Measurements from ENCODE around the gene PGLYRP4.

The PGLYRP4 gene

GRCh38 chr1:153345187-153346076, 3.2 kb downstream of the PGLYRP4 start:
- intact Hi-C loops (cut with micrococcal nuclease), result no loop called here
- Mint-ChIP-seq H3K4me1 (ENCODE audit: low read depth) (peaks cover 61% of the 10 kb centered on the region), H3K36me3 (ENCODE audit: low read depth) (no peaks in the 10 kb centered on the region), H3K27ac (no peak overlapping the region), H3K9me3 (no peaks in the 10 kb centered on the region), H3K27me3 (peaks cover 21% of the 10 kb centered on the region), H3K4me3 (no peak overlapping the region)

- Mint-ChIP-seq H3K4me1 (ENCODE audit: low read depth) (peaks cover 55% of the 10 kb centered on the region), H3K4me3 (no peak overlapping the region), H3K36me3 (ENCODE audit: low read depth) (no peaks in the 10 kb centered on the region), H3K9me3 (no peaks in the 10 kb centered on the region), H3K27me3 (peaks cover 19% of the 10 kb centered on the region), H3K27ac (no peak overlapping the region)
- intact Hi-C loops (cut with micrococcal nuclease), result no loop called here
These were observed 4.0 kb downstream of the PGLYRP4 start for GRCh38 chr1:153344718-153345025.

- H3K9me3 Mint-ChIP-seq, result no peaks in the 10 kb centered on the region
- peaks cover 13% of the 10 kb centered on the region for H3K27me3 Mint-ChIP-seq
- H3K4me3 Mint-ChIP-seq, result no peak overlapping the region
- H3K36me3 Mint-ChIP-seq (ENCODE audit: low read depth), result no peaks in the 10 kb centered on the region
- H3K4me1 Mint-ChIP-seq (ENCODE audit: low read depth), result peaks cover 49% of the 10 kb centered on the region
- intact Hi-C loops (cut with micrococcal nuclease), result no loop called here
- no peak overlapping the region for H3K27ac Mint-ChIP-seq
These were observed 4.6 kb downstream of the PGLYRP4 start for GRCh38 chr1:153343811-153344717.

GRCh38 chr1:153343040-153343681, 5.5 kb downstream of the PGLYRP4 start:
- Mint-ChIP-seq H3K4me3 (no peak overlapping the region), H3K4me1 (ENCODE audit: low read depth) (peaks cover 46% of the 10 kb centered on the region)

GRCh38 chr1:153342178-153342577, 6.5 kb downstream of the PGLYRP4 start:
- H3K27ac Mint-ChIP-seq, result peak overlapping the region; percentile 2
- no peak overlapping the region for H3K4me3 Mint-ChIP-seq
- H3K9me3 Mint-ChIP-seq, result no peaks in the 10 kb centered on the region
- intact Hi-C loops (cut with micrococcal nuclease), result no loop called here
- H3K36me3 Mint-ChIP-seq (ENCODE audit: low read depth), result no peaks in the 10 kb centered on the region
- H3K4me1 Mint-ChIP-seq (ENCODE audit: low read depth), result peaks cover 46% of the 10 kb centered on the region
- peaks cover 16% of the 10 kb centered on the region for H3K27me3 Mint-ChIP-seq

More at GRCh38 chr1:153343040-153343681, 5.5 kb downstream of the PGLYRP4 start:
- peak overlapping the region; percentile 2 for H3K27ac Mint-ChIP-seq
- intact Hi-C loops (cut with micrococcal nuclease), result no loop called here
- H3K9me3 Mint-ChIP-seq, result no peaks in the 10 kb centered on the region
- peaks cover 18% of the 10 kb centered on the region for H3K27me3 Mint-ChIP-seq
- H3K36me3 Mint-ChIP-seq (ENCODE audit: low read depth), result no peaks in the 10 kb centered on the region

- H3K27me3 Mint-ChIP-seq, result peaks cover 16% of the 10 kb centered on the region
- no peak overlapping the region for H3K4me3 Mint-ChIP-seq
- H3K27ac Mint-ChIP-seq, result no peak overlapping the region
- peaks cover 45% of the 10 kb centered on the region for H3K4me1 Mint-ChIP-seq (ENCODE audit: low read depth)
- no peaks in the 10 kb centered on the region for H3K36me3 Mint-ChIP-seq (ENCODE audit: low read depth)
- intact Hi-C loops (cut with micrococcal nuclease), result no loop called here
- no peaks in the 10 kb centered on the region for H3K9me3 Mint-ChIP-seq
These were observed 7.2 kb downstream of the PGLYRP4 start for GRCh38 chr1:153341431-153341934.

- Mint-ChIP-seq H3K27me3 (peaks cover 9% of the 10 kb centered on the region), H3K4me3 (no peak overlapping the region), H3K27ac (no peak overlapping the region), H3K9me3 (no peaks in the 10 kb centered on the region), H3K36me3 (ENCODE audit: low read depth) (no peaks in the 10 kb centered on the region), H3K4me1 (ENCODE audit: low read depth) (peaks cover 34% of the 10 kb centered on the region)
- intact Hi-C loops (cut with micrococcal nuclease), result no loop called here
These were observed 8.3 kb downstream of the PGLYRP4 start for GRCh38 chr1:153340356-153340755.

- no peaks in the 10 kb centered on the region for H3K9me3 Mint-ChIP-seq
- H3K27me3 Mint-ChIP-seq, result peaks cover 9% of the 10 kb centered on the region
- no peak overlapping the region for H3K27ac Mint-ChIP-seq
- no peaks in the 10 kb centered on the region for H3K36me3 Mint-ChIP-seq (ENCODE audit: low read depth)
- H3K4me3 Mint-ChIP-seq, result no peak overlapping the region
- H3K4me1 Mint-ChIP-seq (ENCODE audit: low read depth), result peaks cover 31% of the 10 kb centered on the region
- intact Hi-C loops (cut with micrococcal nuclease), result no loop called here
These were observed 8.8 kb downstream of the PGLYRP4 start for GRCh38 chr1:153339802-153340201.

GRCh38 chr1:153337980-153338853, 10.4 kb downstream of the PGLYRP4 start:
- no peak overlapping the region for H3K4me3 Mint-ChIP-seq
- H3K36me3 Mint-ChIP-seq (ENCODE audit: low read depth), result no peaks in the 10 kb centered on the region
- H3K9me3 Mint-ChIP-seq, result no peaks in the 10 kb centered on the region
- H3K27me3 Mint-ChIP-seq, result peaks cover 9% of the 10 kb centered on the region
- H3K27ac Mint-ChIP-seq, result no peak overlapping the region
- H3K4me1 Mint-ChIP-seq (ENCODE audit: low read depth), result peaks cover 15% of the 10 kb centered on the region
- intact Hi-C loops (cut with micrococcal nuclease), result no loop called here

- peaks cover 8% of the 10 kb centered on the region for H3K9me3 Mint-ChIP-seq
These were observed 12.0 kb downstream of the PGLYRP4 start for GRCh38 chr1:153336650-153337049.

GRCh38 chr1:153333902-153334301, 14.7 kb downstream of the PGLYRP4 start:
- Mint-ChIP-seq H3K27me3 (peaks cover 7% of the 10 kb centered on the region), H3K27ac (no peak overlapping the region), H3K36me3 (ENCODE audit: low read depth) (no peaks in the 10 kb centered on the region), H3K4me1 (ENCODE audit: low read depth) (peaks cover 5% of the 10 kb centered on the region), H3K4me3 (no peak overlapping the region), H3K9me3 (peaks cover 12% of the 10 kb centered on the region)
- intact Hi-C loops (cut with micrococcal nuclease), result no loop called here

More at GRCh38 chr1:153336650-153337049, 12.0 kb downstream of the PGLYRP4 start:
- H3K4me1 Mint-ChIP-seq (ENCODE audit: low read depth), result peaks cover 5% of the 10 kb centered on the region
- intact Hi-C loops (cut with micrococcal nuclease), result no loop called here
- H3K27ac Mint-ChIP-seq, result no peak overlapping the region
- H3K4me3 Mint-ChIP-seq, result no peak overlapping the region
- H3K27me3 Mint-ChIP-seq, result peaks cover 7% of the 10 kb centered on the region
- H3K36me3 Mint-ChIP-seq (ENCODE audit: low read depth), result no peaks in the 10 kb centered on the region

- peaks cover 1% of the 10 kb centered on the region for H3K27me3 Mint-ChIP-seq
- H3K4me1 Mint-ChIP-seq (ENCODE audit: low read depth), result no peaks in the 10 kb centered on the region
- intact Hi-C loops (cut with micrococcal nuclease), result no loop called here
- peaks cover 8% of the 10 kb centered on the region for H3K9me3 Mint-ChIP-seq
- no peak overlapping the region for H3K27ac Mint-ChIP-seq
- no peaks in the 10 kb centered on the region for H3K36me3 Mint-ChIP-seq (ENCODE audit: low read depth)
- H3K4me3 Mint-ChIP-seq, result no peak overlapping the region
These were observed 23.7 kb downstream of the PGLYRP4 start for GRCh38 chr1:153324912-153325311.

- Mint-ChIP-seq H3K27ac (no peak overlapping the region), H3K4me1 (ENCODE audit: low read depth) (no peaks in the 10 kb centered on the region), H3K4me3 (no peak overlapping the region), H3K36me3 (ENCODE audit: low read depth) (no peaks in the 10 kb centered on the region), H3K9me3 (peaks cover 8% of the 10 kb centered on the region), H3K27me3 (peaks cover 12% of the 10 kb centered on the region)
- intact Hi-C loops (cut with micrococcal nuclease), result no loop called here
These were observed 26.1 kb downstream of the PGLYRP4 start for GRCh38 chr1:153322568-153322967.

All from dendritic cell treated with granulocyte-macrophage colony-stimulating factor and Interleukin-4, amounts not matched to agents 40 ng/mL and 50 ng/mL, for 4 days (primary cell).